GM10248 (cell line): ENCODE data around the gene TUBGCP3.

ENCODE experiments used
- CTCF ChIA-PET: fragments of 300-600 bp; sonication (Branson Sonifier 250); formaldehyde crosslinking; extraction: SDS; loops from one replicate; lab custom pipeline; 2021; ENCODE audit warnings: antibody characterized with exemption; lab: Yijun Ruan, JAX
- POLR2A ChIA-PET: fragments of 350-650 bp; sonication (Branson Sonifier 250); formaldehyde crosslinking; extraction: SDS; loops from one replicate; lab custom pipeline; 2020; ENCODE audit warnings: antibody characterized with exemption; lab: Yijun Ruan, JAX
- DNase-seq: peaks from one replicate; pipeline ENCODE4 v3.0.0; 2012; ENCODE audit errors: extremely low spot score
- TF ChIP-seq, protein P1 (sequence below): IDR thresholded peaks from 2 replicates; pipeline ENCODE4 v1.5.1; 2012; ENCODE audit warnings: mild to moderate bottlenecking, low read depth; ENCODE audit errors: extremely low read depth, missing control alignments, control extremely low read depth

Gene TUBGCP3

DNA sequence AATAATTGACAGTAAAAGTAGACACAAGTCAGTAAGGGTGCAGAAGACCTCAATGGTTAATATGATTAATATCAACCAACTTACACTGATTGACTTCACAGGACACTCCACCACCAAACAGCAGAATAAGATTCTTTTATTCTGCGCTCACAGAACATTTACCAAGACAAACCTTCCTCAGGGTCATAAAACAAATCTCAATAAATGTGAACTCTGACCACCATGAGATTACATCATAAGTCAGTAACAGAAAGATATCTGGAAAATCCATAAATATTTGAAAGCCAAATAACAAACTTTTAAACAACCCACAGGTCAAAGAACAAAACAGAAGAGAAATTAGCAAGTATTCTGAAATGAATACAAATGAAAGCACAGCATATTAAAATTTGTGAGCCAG, 112.1 kb downstream of the TUBGCP3 start:
- TF ChIP-seq, protein P1, sequence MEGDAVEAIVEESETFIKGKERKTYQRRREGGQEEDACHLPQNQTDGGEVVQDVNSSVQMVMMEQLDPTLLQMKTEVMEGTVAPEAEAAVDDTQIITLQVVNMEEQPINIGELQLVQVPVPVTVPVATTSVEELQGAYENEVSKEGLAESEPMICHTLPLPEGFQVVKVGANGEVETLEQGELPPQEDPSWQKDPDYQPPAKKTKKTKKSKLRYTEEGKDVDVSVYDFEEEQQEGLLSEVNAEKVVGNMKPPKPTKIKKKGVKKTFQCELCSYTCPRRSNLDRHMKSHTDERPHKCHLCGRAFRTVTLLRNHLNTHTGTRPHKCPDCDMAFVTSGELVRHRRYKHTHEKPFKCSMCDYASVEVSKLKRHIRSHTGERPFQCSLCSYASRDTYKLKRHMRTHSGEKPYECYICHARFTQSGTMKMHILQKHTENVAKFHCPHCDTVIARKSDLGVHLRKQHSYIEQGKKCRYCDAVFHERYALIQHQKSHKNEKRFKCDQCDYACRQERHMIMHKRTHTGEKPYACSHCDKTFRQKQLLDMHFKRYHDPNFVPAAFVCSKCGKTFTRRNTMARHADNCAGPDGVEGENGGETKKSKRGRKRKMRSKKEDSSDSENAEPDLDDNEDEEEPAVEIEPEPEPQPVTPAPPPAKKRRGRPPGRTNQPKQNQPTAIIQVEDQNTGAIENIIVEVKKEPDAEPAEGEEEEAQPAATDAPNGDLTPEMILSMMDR = no peak
- no peak for DNase-seq
- POLR2A ChIA-PET = no interaction called here
- CTCF ChIA-PET = no interaction called here

DNA sequence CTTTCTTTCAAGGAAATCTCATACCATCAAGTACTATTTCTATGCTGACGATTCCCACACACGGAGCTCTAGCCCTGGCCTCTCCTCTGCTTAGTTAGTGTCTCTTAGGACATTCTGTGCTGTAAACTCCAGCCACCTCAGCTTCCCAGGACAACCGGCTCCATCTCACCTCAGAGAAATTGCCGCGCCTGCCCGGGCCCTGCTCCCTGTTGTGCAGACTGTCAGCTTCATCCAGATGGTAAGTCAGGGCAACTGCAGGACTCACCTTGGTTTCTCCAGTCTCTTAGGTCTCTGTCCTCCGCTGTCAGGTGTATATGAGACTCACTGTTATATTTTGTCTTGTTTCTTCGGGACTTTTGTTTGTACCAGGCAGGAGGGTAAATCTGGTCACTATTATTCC, 113.1 kb downstream of the TUBGCP3 start:
- ChIA-PET POLR2A (no interaction called here), CTCF (interaction anchor here (1.0 kb wide), 1 partner anchor 9 kb away, joined by 5 read pairs; no protein-coding TSS in a partner anchor)
- DNase-seq = no peak
- TF ChIP-seq, protein P1 = no peak

DNA sequence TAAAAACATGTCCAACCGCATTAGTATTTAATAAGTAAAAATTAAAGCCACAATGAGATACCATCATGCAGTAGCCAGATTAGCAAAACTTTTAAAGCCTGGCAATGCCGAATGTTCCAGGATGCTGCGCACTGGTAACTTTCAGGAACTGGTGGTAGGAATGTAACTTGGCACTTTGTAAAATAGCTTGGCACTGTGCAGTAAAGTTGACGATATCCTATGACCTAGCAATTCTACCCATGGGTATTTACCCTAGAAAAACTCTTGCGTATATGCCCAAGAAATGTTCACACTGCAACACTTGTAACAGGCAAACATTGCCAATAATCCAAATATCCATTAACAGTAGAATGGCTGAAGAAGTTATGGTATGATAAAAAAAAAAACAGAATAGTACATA, 114.1 kb downstream of the TUBGCP3 start:
- TF ChIP-seq, protein P1 = no peak
- no peak for DNase-seq
- ChIA-PET CTCF (no interaction called here), POLR2A (no interaction called here)

DNA sequence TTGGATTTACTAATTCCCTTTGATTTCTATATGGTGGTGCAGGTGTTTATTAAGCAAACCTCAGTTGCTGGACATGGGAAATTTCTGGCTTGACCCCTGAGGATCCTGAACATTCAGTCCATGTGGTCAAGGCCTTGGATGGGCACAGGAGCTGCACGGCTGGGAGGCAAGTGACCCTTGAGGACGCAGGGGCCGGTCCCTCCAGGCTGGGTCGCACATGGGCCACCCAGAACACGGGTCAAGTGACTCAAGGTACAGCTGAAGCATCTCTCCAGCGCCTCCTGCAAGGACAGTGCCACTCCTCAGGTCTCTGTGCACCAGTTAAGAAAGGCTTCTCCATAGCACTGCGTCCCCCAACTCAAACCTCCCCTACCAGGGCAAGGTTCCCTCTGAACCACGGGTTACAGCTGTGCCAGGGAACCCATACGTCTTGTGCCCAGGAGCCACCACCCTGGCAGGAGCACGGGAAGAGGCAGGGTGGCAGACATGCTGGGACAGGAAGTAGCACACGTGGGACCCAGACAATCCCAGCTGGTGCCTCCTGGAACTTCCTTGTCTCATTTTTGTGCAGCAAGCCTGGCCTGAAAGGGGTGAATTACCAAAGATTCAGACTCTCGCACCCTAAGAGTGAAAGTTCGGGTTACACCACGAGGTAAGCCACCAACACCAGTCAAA, 118.7 kb downstream of the TUBGCP3 start:
- CTCF ChIA-PET = interaction anchor here (0.8 to 1.3 kb wide), 3 partner anchors 8 to 23 kb away, joined by 3 to 4 read pairs (median 3); no protein-coding TSS in a partner anchor
- TF ChIP-seq, protein P1 = no peak
- no peak for DNase-seq
- POLR2A ChIA-PET = no interaction called here

DNA sequence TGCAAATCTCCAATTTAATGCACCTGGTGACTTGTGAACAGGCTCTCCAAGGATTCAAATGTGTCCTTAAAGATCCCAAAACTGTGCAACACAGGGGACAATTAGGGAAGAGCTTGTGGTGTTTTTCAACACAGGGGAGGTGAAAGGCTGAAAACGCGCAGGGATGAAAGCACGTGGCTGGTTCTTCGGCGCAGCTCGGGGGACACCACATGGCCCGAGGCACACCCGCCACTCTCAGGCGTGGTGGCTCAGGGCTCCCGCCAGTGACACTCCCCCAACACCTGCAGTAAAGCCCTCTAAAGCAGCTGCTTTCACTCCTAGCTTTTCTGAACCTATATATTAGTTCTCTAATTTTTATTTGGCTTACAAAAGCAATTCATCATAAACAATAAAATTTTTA, 119.9 kb downstream of the TUBGCP3 start:
- TF ChIP-seq, protein P1 = no peak
- ChIA-PET CTCF (no interaction called here), POLR2A (no interaction called here)
- DNase-seq = no peak

DNA sequence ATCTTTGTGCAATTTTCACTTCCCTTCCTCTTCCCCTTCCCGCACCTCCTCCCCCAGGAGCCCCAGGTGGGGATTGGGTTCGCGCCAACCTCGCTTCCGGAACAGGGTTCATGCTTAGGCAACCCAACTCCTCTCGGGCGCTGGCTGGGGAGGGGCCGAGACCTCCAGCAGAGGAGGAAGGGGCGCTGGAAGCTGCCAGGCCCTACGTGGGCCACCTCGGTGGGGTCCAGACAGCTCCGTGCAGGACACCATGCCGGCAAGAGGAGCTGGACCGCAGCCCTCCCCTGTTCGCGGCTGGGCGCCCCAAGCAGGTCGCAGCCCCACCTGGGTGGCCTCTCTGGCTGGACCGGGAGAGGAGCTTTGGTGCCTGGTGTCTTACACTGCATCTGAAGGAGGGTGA, 120.7 kb downstream of the TUBGCP3 start:
- TF ChIP-seq, protein P1 = no peak
- CTCF ChIA-PET = no interaction called here
- POLR2A ChIA-PET = no interaction called here
- no peak for DNase-seq
